ENCODE results near the gene THOC2. TPM values are rescaled to one million over a fixed set of nuclear protein-coding genes. Genes with fewer than 3 reads are reported as not detected.

The THOC2 gene
- total and polyA plus RNA-seq, 10 of the 15 experiments (the other 5 are each of a cell fraction or from before 2014, with no cell fraction given): 64.8 to 136 (median 75.1) TPM

- in situ Hi-C loops (cut with MboI): no loop called here
- ChIA-PET SMC1A (ENCODE audit: uncharacterized antibody, unreplicated experiment) (interaction anchor here (1.0 to 2.3 kb wide), 4 partner anchors 8 to 15 kb away, joined by 3 to 6 read pairs (median 4); no protein-coding TSS in a partner anchor), POLR2A (interaction anchor here (0.6 to 1.0 kb wide), 3 partner anchors 12 to 329 kb away, joined by 3 to 7 read pairs (median 3); no protein-coding TSS in a partner anchor), RAD21 (ENCODE audit: unreplicated experiment) (interaction anchor here (0.7 to 1.1 kb wide), 2 partner anchors 16 to 18 kb away, joined by 3 read pairs; no protein-coding TSS in a partner anchor), CTCF (no interaction called here)
- Histone ChIP-seq H3K4me1 (ENCODE audit: control insufficient read depth, insufficient read depth, low read length) (peaks cover 2% of the 10 kb centered on the region; the same call in 1 of the 2 replicates), H3K9me3 (replicated peaks; ENCODE audit: control insufficient read depth, insufficient read depth, low read length) (no peaks in the 10 kb centered on the region), H3K9ac (ENCODE audit: control insufficient read depth, insufficient read depth, low read length) (no peak overlapping the region), H3K27ac (ENCODE audit: control insufficient read depth, insufficient read depth) (no peak overlapping the region), H2AFZ (ENCODE audit: control insufficient read depth, low read depth, low read length) (no peak overlapping the region), H3K4me2 (ENCODE audit: control insufficient read depth, insufficient read depth) (peak overlapping the region; percentile 48), H3K79me2 (ENCODE audit: control insufficient read depth, insufficient read depth, low read length) (peaks cover 37% of the 10 kb centered on the region), H3K4me3 (no peak overlapping the region), H3K27me3 (replicated peaks in 1 of 2; ENCODE audit: control insufficient read depth in 2 of 2, insufficient read depth in 2 of 2, low read length in 1 of 2) (no peaks in the 10 kb centered on the region), H3K36me3 (ENCODE audit: control insufficient read depth in 2 of 2, insufficient read depth in 2 of 2, low read length in 1 of 2) (no peaks in the 10 kb centered on the region; a peak in 1 of 4 replicates), H4K20me1 (ENCODE audit: control insufficient read depth, insufficient read depth) (no peaks in the 10 kb centered on the region)
- BruUV-seq (replicated peaks): no TSS peak
- intact Hi-C loops (cut with micrococcal nuclease; ENCODE audit: unreplicated experiment): no loop called here
- ATAC-seq (peak; percentile 13; the same call in 2 of the 3 replicates), FAIRE-seq (no peak), DNase-seq (ENCODE audit: low read depth, low spot score) (no peak)
- 20% methylated on average over 4 of the region's 4 CpGs for whole genome bisulfite sequencing (ENCODE audit: insufficient coverage, insufficient replicate concordance, low lambda C conversion rate, missing lambda C conversion rate)
- TF ChIP-seq ZBTB40 (IDR thresholded peaks at IDR 0.05; ENCODE audit: borderline replicate concordance) (no peak), EP300 (IDR thresholded peaks at IDR 0.05; ENCODE audit: borderline replicate concordance in 1 of 2, control insufficient read depth in 1 of 2, low read depth in 2 of 2, low read length in 2 of 2) (no peak), POLR2A (IDR thresholded peaks at IDR 0.05; ENCODE audit: low read depth, low read length) (no peak), MTA3 (IDR thresholded peaks at IDR 0.05; ENCODE audit: borderline replicate concordance, low read length) (no peak), NFYB (IDR thresholded peaks at IDR 0.05; ENCODE audit: insufficient read depth, low read depth, low read length) (no peak), GABPA (IDR thresholded peaks at IDR 0.05; ENCODE audit: low read depth) (no peak), E2F8 (IDR thresholded peaks at IDR 0.05; ENCODE audit: low read depth, partially characterized antibody) (no peak), POLR2AphosphoS5 (IDR thresholded peaks at IDR 0.05; ENCODE audit: low read length) (no peak), BCLAF1 (IDR thresholded peaks at IDR 0.05) (no peak), POLR2AphosphoS2 (IDR thresholded peaks at IDR 0.05; ENCODE audit: low read depth, low read length) (no peak), ATF2 (IDR thresholded peaks at IDR 0.05; ENCODE audit: low read length) (no peak), RAD51 (IDR thresholded peaks at IDR 0.05) (no peak), MXI1 (IDR thresholded peaks at IDR 0.05; ENCODE audit: low read depth, low read length) (no peak)
These were observed 19.4 kb downstream of the THOC2 start for GRCh38 chrX:123713434-123713833.

Data from GM12878 (cell line).